ENCODE results near the gene KRTAP10-9. TPM values are rescaled to one million over a fixed set of nuclear protein-coding genes. Genes with fewer than 3 reads are reported as not detected.

KRTAP10-9 gene
- total RNA-seq, 4 donors from 2014 or later = not detected

GRCh38 chr21:44614961-44615391 lies 11.9 kb upstream of the KRTAP10-9 start:
- no peak for TF ChIP-seq CTCF (IDR thresholded peaks at IDR 0.05; ENCODE audit: low read depth)

GRCh38 chr21:44615466-44615865 lies 11.4 kb upstream of the KRTAP10-9 start:
- no peak for TF ChIP-seq CTCF (IDR thresholded peaks at IDR 0.05; ENCODE audit: low read depth)

GRCh38 chr21:44615911-44616590 lies 10.8 kb upstream of the KRTAP10-9 start:
- TF ChIP-seq CTCF (IDR thresholded peaks at IDR 0.05; ENCODE audit: low read depth) = no peak

GRCh38 chr21:44616591-44616926 lies 10.3 kb upstream of the KRTAP10-9 start:
- TF ChIP-seq CTCF (IDR thresholded peaks at IDR 0.05; ENCODE audit: low read depth) = no peak

- no peak for TF ChIP-seq CTCF (IDR thresholded peaks at IDR 0.05; ENCODE audit: low read depth)
Observed at GRCh38 chr21:44617071-44617501, 9.8 kb upstream of the KRTAP10-9 start.

GRCh38 chr21:44618504-44618903 lies 8.4 kb upstream of the KRTAP10-9 start:
- no peak for TF ChIP-seq CTCF (IDR thresholded peaks at IDR 0.05; ENCODE audit: low read depth)

- no peak for TF ChIP-seq CTCF (IDR thresholded peaks at IDR 0.05; ENCODE audit: low read depth)
Observed at GRCh38 chr21:44618909-44619308, 8.0 kb upstream of the KRTAP10-9 start.

Measured in subcutaneous adipose tissue (tissue), 4 donors.